Mesothelial cell of epicardium (in vitro differentiated cells): ENCODE data around the gene WNT9A. TPM values are rescaled to one million over a fixed set of nuclear protein-coding genes. Genes with fewer than 3 reads are reported as not detected.

Experiments used
- DNase-seq, 2 experiments: peaks; one replicate each; pipeline ENCODE4 v3.0.0; 2021; ENCODE audit warnings: low spot score in 2 of 2; ENCODE audit not compliant: unreplicated experiment in 2 of 2
- H3K27ac Mint-ChIP-seq: 2 replicates; pipeline ENCODE4 v1.8.0; 2021; ENCODE audit warnings: mixed read lengths
- H3K27me3 Mint-ChIP-seq: 2 replicates; pipeline ENCODE4 v1.8.0; 2021; ENCODE audit warnings: low read depth, mixed read lengths
- H3K36me3 Mint-ChIP-seq: 2 replicates; pipeline ENCODE4 v1.8.0; 2021; ENCODE audit warnings: mixed read lengths
- H3K4me1 Mint-ChIP-seq: 2 replicates; pipeline ENCODE4 v1.8.0; 2021; ENCODE audit warnings: mixed read lengths
- H3K4me3 Mint-ChIP-seq: 2 replicates; pipeline ENCODE4 v1.8.0; 2021; ENCODE audit warnings: mild to moderate bottlenecking, moderate library complexity, mixed read lengths
- H3K9me3 Mint-ChIP-seq: 2 replicates; pipeline ENCODE4 v1.8.0; 2021; ENCODE audit warnings: mixed read lengths
- total RNA-seq: library from RNA; stranded (reverse); gene quantifications from 3 replicates; pipeline ENCODE4 v1.2.1, GENCODE V29; 2021
- TF ChIP-seq, protein P1 (sequence below): fragments of 200-600 bp; sonication (generic); IDR thresholded peaks from one replicate; pipeline ENCODE4 v1.5.0; 2021; ENCODE audit warnings: antibody characterized with exemption; ENCODE audit not compliant: unreplicated experiment

WNT9A gene
- total RNA-seq, 1 donor from 2014 or later, result 3.9 TPM

DNA sequence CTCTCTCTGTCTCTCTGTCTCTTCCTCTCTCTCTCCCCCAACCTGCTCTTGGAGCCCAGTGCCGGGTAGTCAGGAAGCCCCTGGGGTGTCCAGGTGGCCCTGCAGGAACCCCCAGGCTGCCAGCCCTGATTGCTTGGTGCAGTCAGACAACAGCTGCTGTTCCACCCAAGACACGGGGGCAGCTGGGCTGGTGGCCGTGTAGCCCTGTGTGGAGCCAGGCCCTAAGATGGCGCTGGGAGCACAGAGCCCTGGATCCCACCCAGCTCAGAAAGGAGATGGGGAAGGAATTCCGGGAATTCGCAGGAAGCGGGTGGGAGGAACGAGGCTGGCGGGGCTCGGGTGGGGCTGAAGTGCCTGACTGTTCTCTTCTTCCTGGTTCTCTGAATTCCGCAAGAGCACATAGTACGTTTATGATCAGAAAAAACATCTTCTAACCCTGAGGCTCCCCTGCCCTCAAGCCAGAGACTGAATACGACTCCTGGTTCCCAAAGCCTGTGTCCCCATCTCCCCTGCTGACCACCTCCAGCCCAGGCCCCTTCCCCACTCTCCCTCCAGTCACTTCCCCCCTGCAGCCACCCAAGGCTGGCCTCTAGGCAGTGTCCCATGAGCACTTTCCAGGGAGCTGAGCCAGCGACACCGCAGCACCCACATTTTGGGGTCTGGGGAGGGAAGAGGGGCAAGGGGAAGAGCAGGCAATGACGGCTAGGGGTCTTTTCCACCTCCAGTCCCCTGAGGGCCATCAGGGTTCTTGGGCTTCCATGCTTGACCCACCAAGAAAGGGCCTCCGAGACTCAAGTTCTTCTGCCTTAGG is 55.0 kb downstream of the WNT9A start:
- Mint-ChIP-seq H3K36me3 (no peaks in the 10 kb centered on the region), H3K27ac (peak overlapping the region; percentile 90), H3K27me3 (no peaks in the 10 kb centered on the region), H3K4me3 (no peak overlapping the region), H3K4me1 (peaks cover 50% of the 10 kb centered on the region), H3K9me3 (no peaks in the 10 kb centered on the region)
- peak; percentile 37 to 56 for DNase-seq
- TF ChIP-seq, protein P1, sequence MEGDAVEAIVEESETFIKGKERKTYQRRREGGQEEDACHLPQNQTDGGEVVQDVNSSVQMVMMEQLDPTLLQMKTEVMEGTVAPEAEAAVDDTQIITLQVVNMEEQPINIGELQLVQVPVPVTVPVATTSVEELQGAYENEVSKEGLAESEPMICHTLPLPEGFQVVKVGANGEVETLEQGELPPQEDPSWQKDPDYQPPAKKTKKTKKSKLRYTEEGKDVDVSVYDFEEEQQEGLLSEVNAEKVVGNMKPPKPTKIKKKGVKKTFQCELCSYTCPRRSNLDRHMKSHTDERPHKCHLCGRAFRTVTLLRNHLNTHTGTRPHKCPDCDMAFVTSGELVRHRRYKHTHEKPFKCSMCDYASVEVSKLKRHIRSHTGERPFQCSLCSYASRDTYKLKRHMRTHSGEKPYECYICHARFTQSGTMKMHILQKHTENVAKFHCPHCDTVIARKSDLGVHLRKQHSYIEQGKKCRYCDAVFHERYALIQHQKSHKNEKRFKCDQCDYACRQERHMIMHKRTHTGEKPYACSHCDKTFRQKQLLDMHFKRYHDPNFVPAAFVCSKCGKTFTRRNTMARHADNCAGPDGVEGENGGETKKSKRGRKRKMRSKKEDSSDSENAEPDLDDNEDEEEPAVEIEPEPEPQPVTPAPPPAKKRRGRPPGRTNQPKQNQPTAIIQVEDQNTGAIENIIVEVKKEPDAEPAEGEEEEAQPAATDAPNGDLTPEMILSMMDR, result no peak

DNA sequence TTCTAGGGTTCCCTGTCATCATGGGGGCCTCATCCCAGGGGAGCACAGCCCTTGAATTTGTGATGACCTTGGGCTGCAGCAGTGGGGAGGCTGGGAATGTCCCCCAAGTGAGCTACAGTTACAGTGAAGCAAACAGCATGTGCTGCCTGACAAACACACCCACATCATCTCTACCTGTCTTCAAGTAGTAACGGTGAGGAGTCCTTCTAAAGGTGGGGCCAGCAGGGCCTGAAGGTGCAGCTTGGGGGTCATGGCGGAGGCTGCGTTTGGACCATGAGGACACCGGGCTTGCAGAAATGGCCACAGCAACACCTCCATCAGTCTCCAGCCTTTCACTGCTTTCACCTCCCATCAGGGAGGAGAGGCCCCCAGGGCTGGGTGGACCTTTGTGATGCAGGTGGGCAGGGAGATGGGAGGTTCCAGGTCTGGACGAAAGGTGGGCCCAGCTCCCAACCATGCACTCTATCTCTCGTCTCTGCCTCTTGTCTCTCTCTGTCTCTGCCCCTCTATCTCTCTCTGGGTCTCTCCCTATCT is 55.7 kb downstream of the WNT9A start:
- H3K27me3 Mint-ChIP-seq, result no peaks in the 10 kb centered on the region
- H3K27ac Mint-ChIP-seq, result peak overlapping the region; percentile 90
- H3K4me3 Mint-ChIP-seq, result no peak overlapping the region

DNA sequence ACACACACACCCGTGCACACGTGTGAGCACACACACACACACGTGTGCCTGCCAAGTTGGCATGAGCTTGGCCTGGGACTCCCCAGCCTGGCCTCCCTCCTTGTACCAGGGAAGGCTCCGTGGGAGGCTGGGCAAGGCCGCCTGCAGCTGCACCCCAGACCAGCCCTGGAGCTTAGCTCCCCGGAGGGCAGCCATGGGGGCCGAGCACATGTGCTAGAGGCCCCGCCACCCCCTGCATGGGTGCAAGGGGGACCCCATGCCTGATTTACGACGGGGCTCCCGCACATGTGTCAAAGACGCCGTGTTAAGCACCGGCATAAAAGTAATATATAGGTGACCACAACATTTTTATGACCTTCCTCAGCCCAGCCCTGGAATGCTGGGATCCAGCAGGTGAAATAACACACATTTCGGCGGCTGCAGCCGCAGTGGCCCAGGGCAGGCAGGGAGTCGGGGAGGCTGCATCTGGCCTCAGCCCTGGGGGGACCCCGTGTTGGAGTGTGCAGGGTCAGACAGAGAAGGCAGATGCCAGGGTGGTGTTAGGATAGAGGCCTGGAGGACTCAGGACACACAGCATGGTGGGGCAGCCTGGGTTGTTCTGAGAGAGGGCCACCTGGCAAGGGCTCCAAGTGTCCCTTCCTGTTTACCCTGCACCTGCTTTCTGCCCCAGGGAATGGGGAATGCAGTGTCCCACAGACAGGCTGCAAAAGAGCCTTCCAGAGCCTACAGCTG is 56.3 kb downstream of the WNT9A start:
- TF ChIP-seq, protein P1, result no peak
- Mint-ChIP-seq H3K27me3 (no peaks in the 10 kb centered on the region), H3K9me3 (no peaks in the 10 kb centered on the region), H3K4me3 (no peak overlapping the region), H3K27ac (peak overlapping the region; percentile 43), H3K4me1 (peaks cover 52% of the 10 kb centered on the region), H3K36me3 (no peaks in the 10 kb centered on the region)
- DNase-seq, result peak in 1 of 2 experiments; percentile 15

More for the DNA sequence above, 55.7 kb downstream of the WNT9A start:
- H3K36me3 Mint-ChIP-seq, result no peaks in the 10 kb centered on the region
- H3K9me3 Mint-ChIP-seq, result no peaks in the 10 kb centered on the region
- DNase-seq, result no peak
- TF ChIP-seq, protein P1, result no peak
- peaks cover 50% of the 10 kb centered on the region for H3K4me1 Mint-ChIP-seq

DNA sequence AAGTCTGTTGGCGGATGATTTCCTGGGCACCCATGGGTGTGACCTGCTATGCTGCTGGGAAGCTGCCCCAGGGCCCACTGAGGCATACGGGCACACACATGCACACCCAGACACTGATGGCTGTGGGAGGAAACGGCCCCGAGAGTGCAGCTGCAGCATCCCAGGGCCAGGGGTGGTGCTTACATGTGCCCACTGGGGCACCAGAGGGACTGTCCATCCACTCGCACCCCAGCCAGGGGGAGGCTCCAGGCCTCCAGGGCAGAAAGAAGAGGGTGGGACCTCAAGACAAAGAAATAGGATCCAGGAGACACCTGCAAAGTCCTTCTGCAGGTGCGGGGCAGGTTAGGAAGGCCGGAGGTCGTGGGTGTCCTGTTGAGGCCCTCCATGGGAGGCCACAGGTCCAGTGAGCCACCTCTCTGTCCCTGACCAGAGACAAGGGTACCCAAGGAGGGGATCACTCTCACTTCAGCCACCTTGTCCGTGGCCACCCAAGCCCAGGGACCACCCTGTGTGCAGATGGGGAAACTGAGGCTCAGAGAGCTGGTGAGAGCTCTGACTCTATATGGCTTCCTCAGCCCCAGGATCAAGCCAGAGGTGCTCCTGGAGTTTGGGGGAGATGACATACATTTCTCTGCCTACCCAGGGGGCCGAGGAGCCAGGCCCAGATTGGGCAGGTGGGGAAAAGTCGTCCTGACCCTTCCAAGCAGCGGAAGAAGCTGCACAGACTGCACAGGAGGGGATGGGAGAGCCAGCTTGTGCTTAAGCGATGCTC is 57.1 kb downstream of the WNT9A start:
- no peak overlapping the region for H3K4me3 Mint-ChIP-seq
- TF ChIP-seq, protein P1, result no peak
- peaks cover 48% of the 10 kb centered on the region for H3K4me1 Mint-ChIP-seq
- no peak for DNase-seq
- H3K27me3 Mint-ChIP-seq, result no peaks in the 10 kb centered on the region
- H3K9me3 Mint-ChIP-seq, result no peaks in the 10 kb centered on the region
- no peaks in the 10 kb centered on the region for H3K36me3 Mint-ChIP-seq
- H3K27ac Mint-ChIP-seq, result no peak overlapping the region

DNA sequence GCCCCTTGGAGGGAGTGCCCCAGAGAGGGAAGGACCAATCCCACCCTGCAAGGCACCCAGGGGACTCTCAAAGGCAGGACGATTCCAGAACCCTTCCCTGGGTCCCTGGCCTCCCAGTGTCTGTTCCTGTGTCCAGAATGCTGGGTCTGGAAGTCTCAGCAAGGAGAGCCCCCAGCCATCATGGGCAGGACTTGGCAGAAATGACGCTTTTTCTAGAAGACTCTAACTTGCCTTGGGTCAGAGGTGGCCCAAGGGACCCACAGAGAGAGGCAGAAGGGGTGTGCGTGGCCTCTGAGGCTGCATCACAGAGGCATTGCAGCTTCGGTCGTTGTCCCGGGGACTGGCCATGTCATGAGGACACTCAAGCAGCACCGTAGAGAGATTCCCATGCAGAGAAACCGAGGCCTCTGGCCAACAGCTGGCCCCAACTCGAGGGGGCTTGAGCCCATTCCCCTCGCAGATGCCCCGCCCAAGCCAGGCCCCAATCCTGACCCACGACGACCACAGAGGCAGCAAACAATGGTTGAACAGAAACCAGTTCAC is 57.8 kb downstream of the WNT9A start:
- Mint-ChIP-seq H3K4me3 (no peak overlapping the region), H3K36me3 (no peaks in the 10 kb centered on the region), H3K27me3 (no peaks in the 10 kb centered on the region), H3K27ac (peak overlapping the region; percentile 13), H3K4me1 (peaks cover 47% of the 10 kb centered on the region), H3K9me3 (no peaks in the 10 kb centered on the region)
- TF ChIP-seq, protein P1, result no peak
- DNase-seq, result no peak
